ENCODE measurements around the gene PCDHA9. TPM values are rescaled to one million over a fixed set of nuclear protein-coding genes. Genes with fewer than 3 reads are reported as not detected.
"Not testable (repeated sequence)": the region's sequence is repeated elsewhere in the genome, so short reads cannot be mapped to it uniquely, and the experiment has no call there.

PCDHA9 gene
- total RNA-seq, 1 donor: under 0.01 TPM

GRCh38 chr5:140808889-140809291, 39.3 kb upstream of the PCDHA9 start:
- no peak overlapping the region for H3K4me3 ChIP-seq (ENCODE audit: low read depth, low read length)
- DNase-seq (ENCODE audit: low read depth): no peak
- TF ChIP-seq CTCF (IDR thresholded peaks at IDR 0.05; ENCODE audit: insufficient read depth, low read depth, low read length): no peak

- no peak within 1 kb of the TSS for H3K4me3 ChIP-seq (ENCODE audit: low read depth, low read length)
- TF ChIP-seq CTCF (IDR thresholded peaks at IDR 0.05; ENCODE audit: insufficient read depth, low read depth, low read length): peak; percentile 52
- no peak for DNase-seq (ENCODE audit: low read depth)
These were observed 26.6 kb upstream of the PCDHA9 start, which contains the start of gene PCDHA5 for GRCh38 chr5:140821375-140822280. Gene PCDHA5, plus strand, starts transcription at chr5:140821613.

- TF ChIP-seq CTCF (IDR thresholded peaks at IDR 0.05; ENCODE audit: insufficient read depth, low read depth, low read length): no peak
- DNase-seq (ENCODE audit: low read depth): no peak
- H3K4me3 ChIP-seq (ENCODE audit: low read depth, low read length): no peak overlapping the region
These were observed 25.9 kb upstream of the PCDHA9 start for GRCh38 chr5:140822281-140822629.

GRCh38 chr5:140822969-140823368, 25.2 kb upstream of the PCDHA9 start:
- H3K4me3 ChIP-seq (ENCODE audit: low read depth, low read length): not testable (repeated sequence)

GRCh38 chr5:140823475-140823874, 24.7 kb upstream of the PCDHA9 start:
- no peak for DNase-seq (ENCODE audit: low read depth)
- no peak for TF ChIP-seq CTCF (IDR thresholded peaks at IDR 0.05; ENCODE audit: insufficient read depth, low read depth, low read length)
- H3K4me3 ChIP-seq (ENCODE audit: low read depth, low read length): no peak overlapping the region

More at GRCh38 chr5:140822969-140823368, 25.2 kb upstream of the PCDHA9 start:
- not testable (repeated sequence) for DNase-seq (ENCODE audit: low read depth)

- no peak for DNase-seq (ENCODE audit: low read depth)
These were observed 20.3 kb upstream of the PCDHA9 start, which contains the start of gene PCDHA6 for GRCh38 chr5:140827704-140828361. Gene PCDHA6, plus strand, starts transcription at chr5:140827960. Its CDS starts 132 bp downstream, at chr5:140828092.

More at GRCh38 chr5:140827704-140828361, 20.3 kb upstream of the PCDHA9 start, which contains the start of gene PCDHA6:
- TF ChIP-seq CTCF (IDR thresholded peaks at IDR 0.05; ENCODE audit: insufficient read depth, low read depth, low read length): peak; percentile 24
- no peak within 1 kb of the TSS for H3K4me3 ChIP-seq (ENCODE audit: low read depth, low read length)

Data from fibroblast of villous mesenchyme (primary cell).